Measurements from ENCODE around the gene MED31. TPM values are rescaled to one million over a fixed set of nuclear protein-coding genes. Genes with fewer than 3 reads are reported as not detected.

Gene MED31
- total and polyA plus RNA-seq, 2 of the 4 experiments (the other 2 are of a cell fraction), result 5.6 to 11.6 TPM

DNA sequence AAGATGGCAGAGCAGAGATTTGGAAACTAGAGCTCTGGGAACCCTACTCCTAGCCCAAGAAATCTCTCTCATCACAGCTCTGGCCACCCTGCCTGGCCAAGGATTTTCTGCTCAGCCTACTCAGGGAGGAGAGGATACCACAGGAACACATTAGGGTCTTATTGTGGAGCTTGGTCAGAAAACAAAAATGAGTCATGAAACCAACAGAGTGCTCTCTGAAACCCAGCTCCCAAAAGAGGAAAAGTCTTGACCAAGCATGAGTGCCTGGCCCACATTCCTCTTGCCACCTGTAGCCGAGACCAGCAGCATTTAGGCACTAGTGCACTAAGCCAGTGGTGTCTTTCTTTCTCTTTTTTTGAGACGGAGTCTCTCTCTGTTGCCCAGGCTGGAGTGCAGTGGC is 43.6 kb upstream of the MED31 start:
- BruUV-seq (replicated peaks), result no TSS peak

More for the DNA sequence above, 43.6 kb upstream of the MED31 start:
- CTCF ChIA-PET, result no interaction called here
- H4K5ac ChIP-seq (ENCODE audit: low read depth, low read length), result no peak overlapping the region
- H3K9ac ChIP-seq (ENCODE audit: low read depth, low read length), result no peak overlapping the region
- ATAC-seq (ENCODE audit: low read depth) (no peak), DNase-seq (no peak)
- no peaks in the 10 kb centered on the region for H3K9me3 ChIP-seq (ENCODE audit: control insufficient read depth, insufficient read depth, low read length)
- no peak overlapping the region for H2AK9ac ChIP-seq (replicated peaks; ENCODE audit: low read depth, low read length, poor library complexity)
- no peak overlapping the region for H3K4me3 ChIP-seq (ENCODE audit: insufficient read depth, low read depth, low read length)
- no peak for TF ChIP-seq MXI1 (IDR thresholded peaks at IDR 0.05; ENCODE audit: borderline replicate concordance, low read depth, low read length)
- no peak for TF ChIP-seq CEBPB (IDR thresholded peaks at IDR 0.05; ENCODE audit: low read depth, low read length)
- TF ChIP-seq, protein P1, sequence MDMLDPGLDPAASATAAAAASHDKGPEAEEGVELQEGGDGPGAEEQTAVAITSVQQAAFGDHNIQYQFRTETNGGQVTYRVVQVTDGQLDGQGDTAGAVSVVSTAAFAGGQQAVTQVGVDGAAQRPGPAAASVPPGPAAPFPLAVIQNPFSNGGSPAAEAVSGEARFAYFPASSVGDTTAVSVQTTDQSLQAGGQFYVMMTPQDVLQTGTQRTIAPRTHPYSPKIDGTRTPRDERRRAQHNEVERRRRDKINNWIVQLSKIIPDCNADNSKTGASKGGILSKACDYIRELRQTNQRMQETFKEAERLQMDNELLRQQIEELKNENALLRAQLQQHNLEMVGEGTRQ (IDR thresholded peaks at IDR 0.05; ENCODE audit: low read depth, low read length), result no peak
- TF ChIP-seq, protein P2, sequence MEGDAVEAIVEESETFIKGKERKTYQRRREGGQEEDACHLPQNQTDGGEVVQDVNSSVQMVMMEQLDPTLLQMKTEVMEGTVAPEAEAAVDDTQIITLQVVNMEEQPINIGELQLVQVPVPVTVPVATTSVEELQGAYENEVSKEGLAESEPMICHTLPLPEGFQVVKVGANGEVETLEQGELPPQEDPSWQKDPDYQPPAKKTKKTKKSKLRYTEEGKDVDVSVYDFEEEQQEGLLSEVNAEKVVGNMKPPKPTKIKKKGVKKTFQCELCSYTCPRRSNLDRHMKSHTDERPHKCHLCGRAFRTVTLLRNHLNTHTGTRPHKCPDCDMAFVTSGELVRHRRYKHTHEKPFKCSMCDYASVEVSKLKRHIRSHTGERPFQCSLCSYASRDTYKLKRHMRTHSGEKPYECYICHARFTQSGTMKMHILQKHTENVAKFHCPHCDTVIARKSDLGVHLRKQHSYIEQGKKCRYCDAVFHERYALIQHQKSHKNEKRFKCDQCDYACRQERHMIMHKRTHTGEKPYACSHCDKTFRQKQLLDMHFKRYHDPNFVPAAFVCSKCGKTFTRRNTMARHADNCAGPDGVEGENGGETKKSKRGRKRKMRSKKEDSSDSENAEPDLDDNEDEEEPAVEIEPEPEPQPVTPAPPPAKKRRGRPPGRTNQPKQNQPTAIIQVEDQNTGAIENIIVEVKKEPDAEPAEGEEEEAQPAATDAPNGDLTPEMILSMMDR (conservative IDR thresholded peaks at IDR 0.05; ENCODE audit: low read depth, low read length), result no peak
- TF ChIP-seq POLR2A (IDR thresholded peaks at IDR 0.05; ENCODE audit: low read depth, low read length), result no peak
- TF ChIP-seq NFE2L2 (IDR thresholded peaks at IDR 0.05; ENCODE audit: low read depth, low read length), result no peak
- TF ChIP-seq BHLHE40 (IDR thresholded peaks at IDR 0.05; ENCODE audit: low read depth, low read length), result no peak
- no peak for TF ChIP-seq RAD21 (IDR thresholded peaks at IDR 0.05; ENCODE audit: low read length)
- TF ChIP-seq CHD1 (IDR thresholded peaks at IDR 0.05; ENCODE audit: low read depth, low read length), result no peak
- TF ChIP-seq RCOR1 (IDR thresholded peaks at IDR 0.05; ENCODE audit: insufficient replicate concordance, low read length), result no peak
- no peak for TF ChIP-seq MAZ (IDR thresholded peaks at IDR 0.05; ENCODE audit: borderline replicate concordance, low read depth, low read length)
- H3K27ac ChIP-seq (ENCODE audit: insufficient read depth, low read length), result no peak overlapping the region
- H3K79me1 ChIP-seq (ENCODE audit: low read depth in 1 of 2, low read length in 2 of 2), result no peaks in the 10 kb centered on the region
- H4K8ac ChIP-seq (ENCODE audit: low read depth in 2 of 2, low read length in 2 of 2), result no peak overlapping the region
- H3K4ac ChIP-seq (ENCODE audit: low read depth, low read length), result no peak overlapping the region
- no peak overlapping the region for H2BK20ac ChIP-seq (ENCODE audit: low read depth, low read length)
- peaks cover 10% of the 10 kb centered on the region for H3K27me3 ChIP-seq (ENCODE audit: control insufficient read depth, insufficient read depth, low read length)
- H4K91ac ChIP-seq (ENCODE audit: insufficient read depth, low read depth, low read length), result no peak overlapping the region
- H2AK5ac ChIP-seq (ENCODE audit: low read depth, low read length), result no peak overlapping the region
- H3K18ac ChIP-seq (ENCODE audit: low read depth, low read length), result no peak overlapping the region
- H3K36me3 ChIP-seq (ENCODE audit: control insufficient read depth, insufficient read depth, low read length), result no peaks in the 10 kb centered on the region
- H3K4me1 ChIP-seq (ENCODE audit: control insufficient read depth, insufficient read depth, low read length), result no peaks in the 10 kb centered on the region
- H2BK120ac ChIP-seq (ENCODE audit: low read depth, low read length), result no peak overlapping the region
- no peak overlapping the region for H3K23ac ChIP-seq (ENCODE audit: low read depth, low read length)
- H2BK5ac ChIP-seq (ENCODE audit: low read depth, low read length, poor library complexity, severe bottlenecking), result no peak overlapping the region
- H3K9me1 ChIP-seq (ENCODE audit: insufficient read depth, low read length), result no peaks in the 10 kb centered on the region
- H2AFZ ChIP-seq (replicated peaks; ENCODE audit: low read length, poor library complexity), result no peak overlapping the region
- intact Hi-C loops (cut with micrococcal nuclease), result no loop called here
- dilution Hi-C loops (cut with HindIII; ENCODE audit: low sequenced_read_pairs, unreplicated experiment), result no loop called here
- no peak overlapping the region for H2BK15ac ChIP-seq (ENCODE audit: low read depth, low read length)
- no peak overlapping the region for H3K14ac ChIP-seq (replicated peaks; ENCODE audit: low read depth, low read length)
- in situ Hi-C loops (cut with MboI; ENCODE audit: low sequenced_read_pairs), result no loop called here
- 78% methylated on average over 2 of the region's 2 CpGs; no CpG with 5 or more reads in 1 of the 2 experiments for WGBS, 2 experiments (ENCODE audit: extremely low coverage in 2 of 2, insufficient read length in 1 of 2)
- H4K20me1 ChIP-seq (ENCODE audit: insufficient read depth, low read length), result no peaks in the 10 kb centered on the region
- no peak overlapping the region for H3K56ac ChIP-seq (ENCODE audit: extremely low read depth, insufficient read depth, low read length)
- POLR2A ChIA-PET (ENCODE audit: unreplicated experiment), result no interaction called here
- H3K4me2 ChIP-seq (ENCODE audit: low read depth, low read length), result no peak overlapping the region
